Stimulated activated CD8-positive, alpha-beta memory T cell treated with anti-CD3 and anti-CD28 coated beads, Interleukin-15, amount 100 ng/mL, for 48 hours (primary cell): ENCODE measurements around the gene ZNHIT2.

Experiments
- DNase-seq, 2 donors: peaks; one replicate each; pipeline ENCODE4 v3.0.0-alpha.2; 2020; ENCODE audit warnings: low read depth in 2 of 2

Gene ZNHIT2

GRCh38 chr11:65134240-65134951 lies 16.9 kb upstream of the ZNHIT2 start, which contains the start of gene SYVN1:
Gene SYVN1 (minus strand): TSS chr11:65134519. CDS start chr11:65133601, 918 bp downstream.
- peak; percentile 84 to 86 for DNase-seq

- no peak for DNase-seq
Measured at GRCh38 chr11:65133724-65134123, 16.2 kb upstream of the ZNHIT2 start.

- no peak for DNase-seq
Measured at GRCh38 chr11:65132988-65133700, 15.6 kb upstream of the ZNHIT2 start.

- DNase-seq = no peak
Measured at GRCh38 chr11:65132238-65132987, 14.9 kb upstream of the ZNHIT2 start.

GRCh38 chr11:65131895-65132237 lies 14.4 kb upstream of the ZNHIT2 start:
- no peak for DNase-seq

- no peak for DNase-seq
Measured at GRCh38 chr11:65131417-65131776, 13.9 kb upstream of the ZNHIT2 start.

GRCh38 chr11:65130631-65131416 lies 13.3 kb upstream of the ZNHIT2 start:
- DNase-seq = no peak

- DNase-seq = no peak
Measured at GRCh38 chr11:65129649-65130441, 12.3 kb upstream of the ZNHIT2 start.

- DNase-seq = no peak
Measured at GRCh38 chr11:65128182-65129145, 11.0 kb upstream of the ZNHIT2 start.

GRCh38 chr11:65127473-65128181 lies 10.1 kb upstream of the ZNHIT2 start:
- DNase-seq = no peak

GRCh38 chr11:65126624-65127274 lies 9.2 kb upstream of the ZNHIT2 start:
- no peak for DNase-seq

- no peak for DNase-seq
Measured at GRCh38 chr11:65125197-65126056, 7.9 kb upstream of the ZNHIT2 start.

GRCh38 chr11:65124480-65125196 lies 7.1 kb upstream of the ZNHIT2 start:
- DNase-seq = no peak

GRCh38 chr11:65121865-65122696 lies 4.6 kb upstream of the ZNHIT2 start, which contains the start of the genes FAU and MRPL49:
Gene FAU (minus strand): TSS chr11:65122134. CDS start chr11:65121813, 321 bp downstream.
Gene MRPL49 (plus strand): TSS chr11:65122321. CDS start chr11:65122347, 26 bp downstream.
- DNase-seq = peak; percentile 99

GRCh38 chr11:65121447-65121864 lies 4.0 kb upstream of the ZNHIT2 start:
- no peak for DNase-seq

- no peak for DNase-seq
Measured at GRCh38 chr11:65120831-65121230, 3.3 kb upstream of the ZNHIT2 start.
